ENCODE data around the gene ASPHD1. TPM values are rescaled to one million over a fixed set of nuclear protein-coding genes. Genes with fewer than 3 reads are reported as not detected.
"Not testable (repeated sequence)": the region's sequence is repeated elsewhere in the genome, so short reads cannot be mapped to it uniquely, and the experiment has no call there.

The ASPHD1 gene
- total RNA-seq, 1 donor from 2014 or later, result not detected

GRCh38 chr16:29905668-29906067 lies 5.4 kb downstream of the ASPHD1 start:
- no peak overlapping the region for H3K27ac ChIP-seq
- H3K9me3 ChIP-seq, result no peaks in the 10 kb centered on the region
- no peak for TF ChIP-seq CTCF (IDR thresholded peaks at IDR 0.05)
- no peaks in the 10 kb centered on the region for H3K27me3 ChIP-seq
- H3K36me3 ChIP-seq, result no peaks in the 10 kb centered on the region
- DNase-seq (ENCODE audit: low spot score in 2 of 2), result no peak
- H3K4me3 ChIP-seq, result no peak overlapping the region
- H3K4me1 ChIP-seq, result peaks cover under 1% of the 10 kb centered on the region in 2 donors
- intact Hi-C loops (cut with DNase I), result no loop called here

- Histone ChIP-seq H3K4me1 (no peaks in the 10 kb centered on the region), H3K4me3 (no peak overlapping the region), H3K9me3 (no peaks in the 10 kb centered on the region), H3K27ac (no peak overlapping the region), H3K27me3 (no peaks in the 10 kb centered on the region), H3K36me3 (no peaks in the 10 kb centered on the region)
- TF ChIP-seq CTCF (IDR thresholded peaks at IDR 0.05), result no peak
- intact Hi-C loops (cut with DNase I), result no loop called here
- DNase-seq (ENCODE audit: low spot score in 2 of 2), result no peak
Observed at GRCh38 chr16:29906520-29907244, 6.4 kb downstream of the ASPHD1 start.

- no peaks in the 10 kb centered on the region for H3K4me1 ChIP-seq
- H3K4me3 ChIP-seq, result no peak overlapping the region
- no peaks in the 10 kb centered on the region for H3K36me3 ChIP-seq
- no peaks in the 10 kb centered on the region for H3K27me3 ChIP-seq
- no peak for DNase-seq (ENCODE audit: low spot score in 2 of 2)
- H3K27ac ChIP-seq, result no peak overlapping the region
- no peak for TF ChIP-seq CTCF (IDR thresholded peaks at IDR 0.05)
- intact Hi-C loops (cut with DNase I), result no loop called here
- no peaks in the 10 kb centered on the region for H3K9me3 ChIP-seq
Observed at GRCh38 chr16:29907973-29908372, 7.7 kb downstream of the ASPHD1 start.

GRCh38 chr16:29908719-29909220 lies 8.5 kb downstream of the ASPHD1 start:
- no peaks in the 10 kb centered on the region for H3K9me3 ChIP-seq
- H3K27ac ChIP-seq, result no peak overlapping the region
- H3K27me3 ChIP-seq, result no peaks in the 10 kb centered on the region
- DNase-seq (ENCODE audit: low spot score in 2 of 2), result no peak
- no peaks in the 10 kb centered on the region for H3K4me1 ChIP-seq
- TF ChIP-seq CTCF (IDR thresholded peaks at IDR 0.05), result no peak
- peaks cover 0 to 5% of the 10 kb centered on the region in 2 donors for H3K36me3 ChIP-seq
- intact Hi-C loops (cut with DNase I), result no loop called here
- no peak overlapping the region for H3K4me3 ChIP-seq

GRCh38 chr16:29909391-29909790 lies 9.1 kb downstream of the ASPHD1 start:
- no peak for TF ChIP-seq CTCF (IDR thresholded peaks at IDR 0.05)
- H3K36me3 ChIP-seq, result peaks cover 0 to 9% of the 10 kb centered on the region in 2 donors
- H3K4me1 ChIP-seq, result no peaks in the 10 kb centered on the region
- intact Hi-C loops (cut with DNase I), result no loop called here
- H3K27me3 ChIP-seq, result no peaks in the 10 kb centered on the region
- no peak overlapping the region for H3K4me3 ChIP-seq
- no peak for DNase-seq (ENCODE audit: low spot score in 2 of 2)
- no peaks in the 10 kb centered on the region for H3K9me3 ChIP-seq
- H3K27ac ChIP-seq, result no peak overlapping the region

- DNase-seq (ENCODE audit: low spot score in 2 of 2); H3K27me3 ChIP-seq; H3K4me3 ChIP-seq; H3K27ac ChIP-seq; H3K9me3 ChIP-seq; H3K4me1 ChIP-seq; H3K36me3 ChIP-seq; intact Hi-C loops (cut with DNase I): not testable (repeated sequence)
Observed at GRCh38 chr16:29909851-29910250, 9.6 kb downstream of the ASPHD1 start.

All from ascending aorta (tissue), 2 donors.